ENCODE results near the gene HEG1.

The HEG1 gene

DNA sequence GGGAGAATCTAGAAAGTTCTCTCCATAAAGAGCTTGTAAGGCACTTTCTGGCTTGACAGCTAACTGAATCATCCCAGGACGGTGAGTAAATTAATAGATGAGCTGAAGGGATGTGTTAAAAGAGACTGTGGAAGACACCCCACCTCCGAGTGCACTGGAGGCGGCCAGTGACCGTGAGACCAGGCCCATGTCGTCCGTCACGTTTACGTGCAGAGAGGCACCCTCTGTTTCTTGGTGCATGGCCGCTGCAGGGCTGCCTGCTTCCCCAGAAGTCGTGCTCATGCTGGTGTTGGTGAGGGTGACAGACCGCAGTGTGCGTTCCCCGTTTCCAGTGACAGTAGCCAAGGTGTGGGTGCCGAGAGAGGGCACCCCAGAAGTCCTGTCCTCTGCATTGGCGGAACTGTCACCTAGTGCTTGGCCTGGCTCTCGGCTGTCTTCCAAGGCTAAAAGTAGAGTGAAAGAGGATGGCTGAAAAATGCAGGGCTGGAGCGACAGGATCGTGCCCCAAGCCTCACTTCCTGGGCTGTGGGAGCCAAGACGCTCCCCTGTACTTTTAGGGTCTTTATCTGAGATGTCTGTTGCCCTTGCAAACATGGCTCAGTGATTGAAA lies 41.1 kb downstream of the HEG1 start:
- no peak for DNase-seq (ENCODE audit: low spot score)

GRCh38 chr3:125013095-125013494 lies 42.7 kb downstream of the HEG1 start:
- no peak for DNase-seq (ENCODE audit: low spot score)

DNA sequence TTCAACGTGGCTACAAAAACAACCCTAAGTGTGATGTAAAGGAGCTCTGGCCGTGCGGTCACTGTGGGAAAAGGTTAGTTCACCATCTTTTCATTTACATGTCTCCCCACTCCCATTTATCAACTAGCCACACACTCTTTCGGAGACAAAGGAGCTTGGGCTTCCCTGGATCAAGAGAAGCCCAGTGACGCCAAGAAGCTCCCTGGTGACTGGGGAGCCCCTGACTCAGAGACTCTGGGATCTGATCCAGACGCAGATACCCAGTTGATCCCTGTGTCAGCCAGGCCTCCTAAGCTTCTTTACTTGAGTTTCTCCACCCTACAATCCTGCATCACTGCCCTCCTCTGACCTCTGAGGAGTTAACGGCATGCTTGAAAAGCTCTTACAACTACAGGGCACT lies 43.9 kb downstream of the HEG1 start:
- DNase-seq (ENCODE audit: low spot score), result no peak

- DNase-seq (ENCODE audit: low spot score), result no peak
Observed at GRCh38 chr3:125010393-125010792, 45.4 kb downstream of the HEG1 start.

DNA sequence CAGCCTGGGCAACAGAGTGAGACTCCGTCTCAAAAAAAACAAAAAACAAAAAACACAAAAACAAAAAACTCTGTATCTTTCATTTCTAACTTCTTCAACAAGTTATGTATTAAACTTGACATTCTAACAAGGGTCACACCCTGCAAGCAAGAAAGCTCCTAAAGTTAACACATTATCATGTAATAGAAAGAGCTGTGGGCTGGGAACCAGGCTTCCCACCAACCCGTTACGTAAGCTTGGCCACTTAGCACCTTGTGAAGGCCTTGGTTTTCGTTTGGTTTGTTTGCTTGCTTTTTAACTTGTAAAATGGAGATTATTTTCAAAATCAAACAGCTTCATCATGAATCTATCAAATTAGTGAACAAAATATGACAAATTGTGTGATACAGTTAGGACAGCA lies 47.0 kb downstream of the HEG1 start:
- DNase-seq (ENCODE audit: low spot score), result no peak

GRCh38 chr3:125006291-125006731 lies 49.5 kb downstream of the HEG1 start:
- no peak for DNase-seq (ENCODE audit: low spot score)

- no peak for DNase-seq (ENCODE audit: low spot score)
Observed at GRCh38 chr3:125005676-125006075, 50.1 kb downstream of the HEG1 start.

DNA sequence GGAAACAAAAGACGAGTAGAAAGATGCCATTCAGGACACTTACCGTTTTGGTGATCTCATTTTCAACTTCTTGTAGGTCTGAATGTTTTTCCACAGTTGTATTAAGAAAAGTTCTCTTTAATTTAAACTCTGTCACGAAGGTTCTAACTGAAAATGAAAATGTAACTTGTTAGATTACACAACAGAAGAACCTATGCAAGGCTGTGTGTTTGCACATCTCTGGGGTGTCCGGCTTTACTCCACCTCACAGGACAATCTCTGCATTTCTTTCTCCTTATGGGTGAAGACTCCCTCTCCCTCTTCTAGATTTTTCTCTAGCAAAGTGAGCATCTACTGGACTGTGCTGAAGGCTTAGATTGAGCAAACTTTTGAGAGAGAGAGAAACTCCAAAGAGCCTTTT lies 50.6 kb downstream of the HEG1 start:
- DNase-seq (ENCODE audit: low spot score), result no peak

DNA sequence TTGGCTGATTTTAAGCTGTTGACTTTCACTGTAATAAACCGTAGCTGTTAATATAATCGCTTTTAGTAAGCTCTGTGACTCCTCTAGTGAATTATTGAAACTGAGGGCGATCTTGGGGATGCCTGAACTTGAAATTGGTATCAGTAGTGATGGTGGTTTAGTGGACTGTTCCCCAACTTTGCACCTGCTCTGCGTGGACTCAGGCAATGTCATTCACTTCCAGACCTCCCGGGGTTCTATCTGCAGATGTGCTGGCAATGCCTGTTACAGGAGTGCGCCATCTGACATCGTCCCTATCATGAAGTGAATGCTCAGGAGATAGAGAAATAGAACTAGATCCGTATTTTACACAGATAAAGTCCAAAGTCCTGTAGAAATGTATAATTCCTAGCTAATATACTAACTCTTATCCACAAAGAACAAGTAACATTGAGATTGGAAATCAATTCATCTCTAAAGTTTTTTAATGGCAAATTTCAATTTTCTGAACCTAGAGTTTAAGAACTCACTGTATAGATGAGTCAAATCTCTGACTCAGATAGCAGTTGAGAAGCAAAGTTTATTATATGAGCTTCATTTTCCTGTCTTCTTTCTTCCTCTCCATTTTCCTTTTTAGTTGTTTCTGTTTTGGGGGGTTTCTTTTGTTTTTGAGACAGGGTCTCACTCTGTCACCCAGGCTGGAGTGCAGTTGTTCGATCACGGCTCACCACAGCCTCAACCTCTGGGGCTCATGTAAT lies 51.8 kb downstream of the HEG1 start:
- DNase-seq (ENCODE audit: low spot score), result no peak

DNA sequence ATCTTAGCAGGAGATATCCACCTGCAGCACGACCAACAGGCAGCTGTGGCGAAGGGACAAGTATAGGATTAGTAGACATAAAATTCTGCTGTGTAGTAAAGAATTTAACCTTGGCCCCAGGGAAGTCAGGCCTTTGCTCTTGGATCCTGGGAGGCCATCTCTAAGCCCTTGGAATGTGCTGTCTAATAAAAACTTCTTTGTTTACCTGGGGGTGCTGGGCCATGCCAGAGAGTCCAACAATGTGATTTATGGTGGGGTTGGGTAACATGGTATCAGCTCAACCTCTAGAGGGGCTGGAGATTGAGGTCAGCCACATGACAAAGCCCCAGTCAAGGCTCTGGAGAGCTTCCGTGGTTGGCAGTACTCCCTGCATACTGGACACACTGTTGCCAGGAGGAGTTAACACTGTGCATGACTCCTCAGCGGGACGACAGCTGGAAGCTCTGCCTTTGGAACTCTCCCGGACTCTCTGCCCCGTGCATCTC lies 52.4 kb downstream of the HEG1 start:
- DNase-seq (ENCODE audit: low spot score), result peak; percentile 59

DNA sequence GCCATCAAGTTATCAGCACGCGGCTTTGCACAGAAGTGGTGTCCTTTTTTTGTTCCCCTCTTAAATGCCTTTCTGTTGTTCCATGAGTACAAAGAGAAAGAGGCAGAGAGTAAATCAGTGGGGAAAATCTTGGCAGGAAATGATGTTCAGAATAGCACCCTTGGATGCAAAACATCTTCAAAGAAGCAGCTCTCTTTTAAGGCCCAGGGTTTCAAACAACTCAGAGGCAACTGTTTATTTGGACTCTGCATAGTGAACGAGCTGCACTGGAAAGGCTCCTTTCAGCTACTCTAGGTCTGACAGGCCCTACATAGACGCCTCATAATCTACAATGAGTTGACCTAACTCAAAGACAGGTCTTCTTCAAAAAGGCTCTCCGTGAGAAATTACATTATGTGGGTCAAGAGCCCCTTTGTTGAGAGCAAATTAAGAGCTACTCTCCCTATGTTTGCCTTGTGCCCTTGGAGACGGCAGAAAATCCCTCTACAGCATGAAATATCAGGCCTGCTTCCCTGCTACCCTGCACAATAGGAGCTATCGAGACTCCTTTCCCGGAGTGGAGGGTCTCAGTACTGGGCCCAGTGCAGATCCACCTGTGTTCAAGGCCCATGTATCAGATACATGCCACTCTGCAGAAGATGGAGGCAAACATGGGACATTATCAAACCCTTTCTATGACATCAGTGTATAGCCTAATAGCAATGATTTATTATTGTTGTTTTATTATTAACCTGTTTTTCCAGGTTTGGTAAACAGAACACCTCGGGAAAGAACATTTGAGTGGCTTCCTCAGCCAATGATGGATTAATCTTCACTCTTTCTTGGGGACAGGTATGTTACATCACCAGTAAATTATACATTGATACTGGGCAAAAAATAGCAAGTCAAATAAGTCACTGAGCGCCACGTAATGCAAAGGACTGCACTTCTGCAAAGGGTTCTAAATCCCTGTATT lies 53.1 kb downstream of the HEG1 start:
- no peak for DNase-seq (ENCODE audit: low spot score)

- peak; percentile 73 for DNase-seq (ENCODE audit: low spot score)
Observed at GRCh38 chr3:125001557-125002413, 54.0 kb downstream of the HEG1 start.

DNA sequence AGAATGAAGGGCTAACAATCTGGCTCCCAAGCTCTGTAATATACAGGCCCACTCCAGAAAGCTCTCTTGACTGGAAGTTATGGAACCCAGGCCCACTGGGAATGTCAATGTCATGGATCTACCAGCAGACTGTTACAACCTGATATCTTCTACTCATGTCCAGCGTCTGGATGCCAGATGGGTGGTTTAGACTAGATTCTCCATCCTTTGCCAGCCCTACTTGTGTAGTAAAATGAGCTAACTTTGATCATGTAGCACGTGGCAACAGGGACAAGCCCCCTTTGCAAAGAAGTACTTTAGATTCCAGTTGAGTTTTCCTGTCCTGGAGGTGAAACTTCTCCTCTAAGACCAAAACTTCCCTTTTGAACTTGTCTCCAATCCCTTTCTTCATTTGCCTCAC lies 55.1 kb downstream of the HEG1 start:
- DNase-seq (ENCODE audit: low spot score), result no peak

DNA sequence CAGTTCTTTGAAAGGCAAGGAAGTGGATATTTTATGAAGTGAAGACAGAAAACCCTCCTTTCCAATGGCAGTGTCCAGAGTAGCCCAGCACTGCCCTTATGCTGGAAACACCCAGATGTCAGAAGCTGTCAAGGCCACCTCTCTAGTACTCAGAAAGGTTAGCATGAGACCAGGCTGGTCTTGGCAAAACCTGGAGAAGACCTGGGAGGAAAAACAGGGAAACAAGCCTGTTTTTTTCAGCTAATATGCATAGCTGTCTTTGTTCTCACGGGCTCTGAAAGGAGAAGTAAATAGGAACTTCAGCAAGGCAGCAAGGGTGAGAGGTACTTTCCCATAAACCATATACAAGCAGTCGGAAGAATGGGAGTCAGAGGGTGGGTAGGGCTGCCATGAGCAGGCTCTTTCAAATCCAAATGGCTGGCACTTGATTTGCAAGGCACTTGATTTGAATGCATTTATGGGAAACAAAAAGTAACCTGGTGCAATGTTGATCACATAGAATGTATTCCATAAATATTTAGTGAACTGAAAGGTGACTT lies 55.8 kb downstream of the HEG1 start:
- DNase-seq (ENCODE audit: low spot score), result no peak

- DNase-seq (ENCODE audit: low spot score), result no peak
Observed at GRCh38 chr3:124999317-124999716, 56.5 kb downstream of the HEG1 start.

DNA sequence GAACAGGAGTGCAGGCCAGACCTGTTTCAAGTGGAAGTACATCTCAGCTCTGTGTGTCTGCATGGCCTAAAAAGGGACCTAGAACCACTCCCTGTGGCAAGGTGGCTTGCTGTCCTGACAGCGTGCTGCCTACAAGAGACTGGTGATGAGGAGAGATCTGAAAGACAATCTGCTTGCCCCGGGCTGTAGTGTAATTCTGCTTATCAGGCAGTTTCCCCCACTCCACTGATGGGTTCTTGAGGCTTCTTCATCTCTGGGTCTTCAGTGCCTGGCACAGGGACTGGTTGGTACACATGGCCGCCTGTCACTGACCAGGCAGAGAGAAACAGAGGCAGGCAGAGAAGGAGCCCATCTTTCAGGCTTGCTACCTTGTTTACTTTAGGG lies 57.6 kb downstream of the HEG1 start:
- no peak for DNase-seq (ENCODE audit: low spot score)

DNA sequence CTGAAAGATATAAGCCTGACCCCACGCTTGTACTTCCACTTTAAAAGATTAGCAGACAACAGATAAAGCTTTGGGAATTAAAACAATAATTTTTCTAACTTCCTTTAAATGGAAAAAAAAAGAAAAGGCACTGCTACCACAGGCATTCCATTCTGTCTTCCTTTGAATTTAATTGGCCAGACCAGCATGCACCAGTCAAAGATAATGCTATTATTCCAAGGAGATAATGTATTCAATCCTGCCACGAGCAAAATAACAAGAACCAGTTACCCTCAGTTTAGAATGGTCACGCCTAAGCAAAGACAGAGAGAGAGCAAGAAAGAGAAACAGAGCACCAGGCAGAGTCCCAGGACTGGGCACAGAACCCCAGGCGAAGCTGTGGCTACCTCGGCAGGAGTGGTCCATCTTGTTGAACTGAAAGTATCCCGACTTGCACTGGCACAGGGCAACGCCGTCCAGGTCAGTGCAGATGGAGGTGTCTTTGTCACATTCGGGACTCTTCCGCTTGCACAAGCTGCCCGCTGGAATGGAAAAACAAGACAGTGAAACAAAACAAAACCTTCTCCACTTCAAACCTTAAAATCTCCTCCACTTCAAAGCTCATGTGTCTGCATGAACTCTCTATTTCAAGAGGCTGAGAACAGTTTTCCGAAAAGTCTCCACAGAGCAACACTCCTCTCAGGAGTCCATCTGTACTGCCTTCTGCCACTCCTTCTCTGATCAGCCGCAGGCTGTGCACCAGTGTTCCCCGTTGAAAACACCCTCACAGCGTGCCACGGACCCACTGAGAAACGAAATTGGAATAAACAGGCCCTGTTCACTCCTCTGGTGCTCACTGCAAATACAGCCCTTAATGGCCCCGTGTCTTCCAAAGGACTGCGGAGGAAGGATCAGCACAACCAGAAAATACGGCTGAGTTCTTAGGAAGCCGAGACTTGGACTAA lies 58.2 kb downstream of the HEG1 start:
- DNase-seq (ENCODE audit: low spot score), result no peak

- DNase-seq (ENCODE audit: low spot score), result peak; percentile 40
Observed at GRCh38 chr3:124995460-124995994, 60.3 kb downstream of the HEG1 start.

GRCh38 chr3:124993466-124993865 lies 62.3 kb downstream of the HEG1 start:
- no peak for DNase-seq (ENCODE audit: low spot score)

GRCh38 chr3:124992041-124992440 lies 63.8 kb downstream of the HEG1 start:
- no peak for DNase-seq (ENCODE audit: low spot score)
